ENCODE results near the gene KIFC1.

DNA sequence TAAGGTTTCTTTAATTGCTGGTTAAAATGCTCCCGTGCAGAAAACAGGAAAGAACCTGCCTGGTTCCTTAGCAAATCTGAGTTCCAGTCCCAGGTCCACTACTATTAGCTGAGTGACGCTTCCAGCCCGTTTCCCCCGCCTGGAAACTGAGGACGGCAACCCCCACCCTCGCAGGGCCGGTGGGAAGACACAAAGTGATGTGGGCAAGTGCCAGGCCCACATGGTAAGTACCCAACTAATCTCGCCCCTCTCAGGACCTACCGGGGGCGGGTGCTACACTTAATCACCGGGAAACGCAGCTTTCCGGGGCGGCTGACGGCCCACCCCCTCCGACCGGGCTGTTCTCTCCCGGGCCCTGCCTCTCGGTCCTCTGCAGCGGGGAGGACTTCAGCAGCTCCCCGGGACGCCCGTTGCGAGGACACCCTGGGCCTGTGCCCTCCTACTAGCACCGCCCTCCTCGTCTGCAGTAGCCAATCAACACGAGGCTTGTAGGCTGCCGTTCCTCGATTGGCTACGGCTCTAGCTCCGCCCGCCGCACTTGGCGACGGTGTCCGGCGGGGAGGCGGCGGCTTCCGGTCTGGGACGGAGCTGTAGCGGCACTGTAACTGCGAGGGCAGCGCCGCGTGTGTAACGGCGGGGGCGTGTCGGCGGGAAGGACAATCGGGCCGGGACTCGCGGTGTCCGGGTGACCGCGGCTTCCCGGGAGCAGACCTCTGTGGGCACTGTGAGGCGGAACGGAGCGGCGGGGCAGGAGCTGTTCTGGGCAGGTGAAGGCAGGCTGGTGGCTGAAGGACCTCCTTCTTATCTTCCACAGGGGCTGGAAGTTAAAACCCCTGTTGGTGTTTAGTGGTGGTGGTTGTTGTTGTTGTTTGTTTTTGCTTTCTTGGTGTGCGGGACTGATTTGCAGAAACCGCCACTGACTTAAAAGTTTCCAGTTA, 62.7 kb downstream of the KIFC1 start, which contains the start of gene ZBTB9:
- no peak for TF ChIP-seq POLR2A (IDR thresholded peaks at IDR 0.05)
- TF ChIP-seq, protein P1, sequence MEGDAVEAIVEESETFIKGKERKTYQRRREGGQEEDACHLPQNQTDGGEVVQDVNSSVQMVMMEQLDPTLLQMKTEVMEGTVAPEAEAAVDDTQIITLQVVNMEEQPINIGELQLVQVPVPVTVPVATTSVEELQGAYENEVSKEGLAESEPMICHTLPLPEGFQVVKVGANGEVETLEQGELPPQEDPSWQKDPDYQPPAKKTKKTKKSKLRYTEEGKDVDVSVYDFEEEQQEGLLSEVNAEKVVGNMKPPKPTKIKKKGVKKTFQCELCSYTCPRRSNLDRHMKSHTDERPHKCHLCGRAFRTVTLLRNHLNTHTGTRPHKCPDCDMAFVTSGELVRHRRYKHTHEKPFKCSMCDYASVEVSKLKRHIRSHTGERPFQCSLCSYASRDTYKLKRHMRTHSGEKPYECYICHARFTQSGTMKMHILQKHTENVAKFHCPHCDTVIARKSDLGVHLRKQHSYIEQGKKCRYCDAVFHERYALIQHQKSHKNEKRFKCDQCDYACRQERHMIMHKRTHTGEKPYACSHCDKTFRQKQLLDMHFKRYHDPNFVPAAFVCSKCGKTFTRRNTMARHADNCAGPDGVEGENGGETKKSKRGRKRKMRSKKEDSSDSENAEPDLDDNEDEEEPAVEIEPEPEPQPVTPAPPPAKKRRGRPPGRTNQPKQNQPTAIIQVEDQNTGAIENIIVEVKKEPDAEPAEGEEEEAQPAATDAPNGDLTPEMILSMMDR (IDR thresholded peaks at IDR 0.05): no peak

Data from lower leg skin (tissue), 3 donors.